NCI-H526 (cell line): ENCODE measurements around the gene PNMA8A.
"Not testable (repeated sequence)": the region's sequence is repeated elsewhere in the genome, so short reads cannot be mapped to it uniquely, and the experiment has no call there.

ENCODE experiments used
- DNase-seq, 2 experiments: peaks; one replicate each; lab custom pipeline; 2025; lab: John Stamatoyannopoulos, UW

Gene PNMA8A

DNA sequence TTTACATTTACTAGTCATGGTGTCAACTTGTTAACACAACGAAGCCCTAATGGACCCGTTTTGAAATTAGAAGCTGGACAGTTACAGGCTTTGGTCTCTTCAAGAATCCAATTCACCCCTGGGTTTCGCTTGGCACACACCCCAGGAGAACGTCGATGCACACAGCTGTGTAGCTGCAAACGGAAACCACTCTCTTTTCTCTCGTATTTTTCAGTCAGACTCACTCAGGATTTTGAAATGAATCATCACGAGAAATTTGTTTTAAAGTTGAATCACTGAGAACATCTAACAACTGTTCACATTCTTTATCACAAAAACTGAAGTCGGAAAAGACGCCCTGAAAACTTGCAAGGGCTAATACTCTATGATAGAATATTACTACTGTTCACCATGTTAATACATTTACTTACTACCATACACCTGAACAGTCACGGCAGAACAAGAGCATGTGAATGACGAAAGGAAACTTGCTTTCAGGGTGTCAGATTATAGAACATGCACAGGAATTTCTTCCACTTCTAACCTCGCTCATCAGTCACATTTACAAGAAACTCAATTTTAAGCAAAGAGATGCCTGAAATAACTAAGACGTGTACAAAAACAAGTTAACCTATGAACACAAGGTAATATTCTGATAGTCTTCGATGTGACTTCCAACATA lies 4.7 kb downstream of the PNMA8A start:
- no peak for DNase-seq

DNA sequence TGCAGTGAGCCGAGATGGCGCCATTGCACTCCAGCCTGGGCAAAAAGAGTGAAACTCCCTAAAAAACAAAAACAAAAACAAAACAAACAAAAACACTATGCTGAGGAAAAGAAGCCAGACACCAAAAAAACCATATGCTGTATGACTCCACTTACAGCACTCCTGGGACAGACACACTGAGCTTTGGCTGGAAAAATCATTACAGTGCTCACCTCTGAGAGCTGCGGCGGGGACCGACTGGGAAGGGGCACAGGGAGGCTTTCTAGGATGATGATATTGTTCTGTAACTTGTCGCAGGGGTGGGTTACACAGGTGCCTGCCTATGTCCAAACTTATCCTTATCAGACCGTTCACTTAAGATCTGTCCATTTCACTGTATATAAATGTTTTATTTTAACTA lies 7.8 kb downstream of the PNMA8A start:
- no peak for DNase-seq

- DNase-seq = no peak
These were observed 9.8 kb downstream of the PNMA8A start for GRCh38 chr19:46461537-46461936.

DNA sequence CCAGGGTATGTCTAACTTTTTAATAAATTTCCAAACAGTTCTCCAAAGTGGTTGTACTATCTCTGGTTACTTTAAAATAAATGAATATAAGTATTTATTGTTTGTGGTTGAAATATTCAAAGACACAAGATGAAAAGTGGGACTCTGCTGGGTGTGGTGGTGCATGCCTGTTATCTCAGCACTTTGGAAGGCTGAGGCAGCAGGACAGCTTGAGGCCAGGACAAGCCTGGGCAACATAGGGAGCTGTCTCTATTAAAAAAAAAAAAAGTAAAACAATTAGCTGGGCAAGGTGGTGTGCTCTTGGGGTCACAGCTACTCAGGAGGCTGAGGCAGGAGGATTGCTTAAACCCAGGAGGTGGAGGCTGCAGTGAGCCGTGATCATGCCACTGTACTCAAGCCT lies 10.4 kb downstream of the PNMA8A start:
- DNase-seq = no peak

- peak in 1 of 2 experiments; percentile 9 for DNase-seq
These were observed 11.3 kb downstream of the PNMA8A start for GRCh38 chr19:46460055-46460454.

- DNase-seq = no peak
These were observed 14.4 kb downstream of the PNMA8A start for GRCh38 chr19:46456930-46457329.

DNA sequence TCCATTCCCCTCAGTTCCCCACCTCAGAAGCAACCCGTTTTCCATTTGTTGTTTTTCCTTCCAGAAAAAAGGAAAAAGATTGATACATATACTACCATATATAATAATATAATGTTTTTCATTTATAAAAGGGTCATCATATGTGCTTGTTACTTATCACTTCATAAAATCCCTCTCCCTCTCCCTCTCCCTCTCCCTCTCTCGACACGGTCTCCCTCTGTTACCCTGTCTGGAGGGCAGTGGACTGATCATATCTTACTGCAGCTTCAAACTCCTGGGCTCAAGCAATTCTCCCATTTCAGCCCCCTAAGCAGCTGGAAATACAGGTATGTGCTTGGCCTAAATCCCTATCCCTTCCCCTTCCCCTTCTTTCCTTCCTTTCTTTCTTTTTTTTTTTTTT lies 17.1 kb downstream of the PNMA8A start:
- no peak for DNase-seq

DNA sequence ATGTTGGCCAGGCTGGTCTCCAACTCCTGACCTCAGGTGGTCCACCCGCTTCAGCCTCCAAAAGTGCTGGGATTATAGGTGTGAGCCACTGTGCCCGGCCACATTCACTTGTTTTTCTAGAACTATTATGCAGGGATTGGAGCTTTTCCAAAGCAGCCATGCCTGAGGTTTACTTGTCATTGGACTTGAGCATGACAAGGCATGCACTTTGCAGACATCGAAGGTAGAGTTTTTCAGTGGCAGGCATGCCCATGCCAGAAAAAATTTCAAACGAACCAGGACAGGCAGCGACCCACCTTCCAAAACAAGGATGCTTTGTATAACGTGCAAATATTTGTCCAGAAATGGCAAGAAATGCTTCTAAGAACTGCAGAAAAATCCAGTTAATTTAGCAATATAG lies 17.7 kb downstream of the PNMA8A start:
- no peak for DNase-seq

GRCh38 chr19:46452186-46452585 lies 19.2 kb downstream of the PNMA8A start:
- DNase-seq = no peak

GRCh38 chr19:46451352-46451751 lies 20.0 kb downstream of the PNMA8A start:
- DNase-seq = no peak

GRCh38 chr19:46450737-46451136 lies 20.6 kb downstream of the PNMA8A start:
- DNase-seq = no peak

DNA sequence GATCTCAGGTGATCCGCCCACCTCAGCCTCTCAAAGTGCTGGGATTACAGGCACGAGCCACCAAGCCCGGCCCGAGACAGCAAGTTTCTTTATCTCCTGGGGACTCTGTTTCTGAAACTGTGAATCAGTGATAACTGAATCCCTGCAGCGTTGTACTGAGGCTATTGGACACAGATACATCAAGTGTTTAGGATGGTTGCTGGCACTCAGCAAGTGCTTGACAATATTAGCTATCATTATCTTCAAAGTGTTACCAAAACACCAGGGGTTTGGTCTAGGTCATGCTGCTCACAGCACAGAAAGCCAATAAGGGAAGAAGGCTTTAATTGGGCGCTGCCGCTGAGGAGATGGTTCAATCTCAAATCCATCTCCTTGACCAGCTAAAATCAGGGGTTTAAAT lies 22.1 kb downstream of the PNMA8A start:
- DNase-seq = no peak

GRCh38 chr19:46448601-46449000 lies 22.8 kb downstream of the PNMA8A start:
- no peak for DNase-seq

DNA sequence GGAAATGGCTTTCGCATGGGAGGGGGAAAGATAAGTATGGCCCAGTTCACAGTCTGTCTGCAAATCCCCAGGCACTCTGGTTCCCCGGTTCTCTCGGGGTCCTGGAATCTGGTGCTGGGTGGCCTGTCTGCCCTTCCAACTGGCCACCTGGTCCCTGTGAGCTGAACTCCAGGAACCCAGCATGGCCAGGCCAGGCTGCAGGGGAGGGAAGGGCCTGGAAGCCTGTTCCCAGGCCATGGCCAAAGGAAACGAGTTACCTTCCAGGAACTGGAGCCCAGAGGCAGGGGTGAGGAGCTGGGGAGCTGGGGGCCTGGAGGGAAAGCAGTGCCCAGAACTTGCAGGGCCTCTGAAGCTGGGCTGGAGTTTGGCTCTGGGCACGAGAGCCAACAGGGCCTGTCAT lies 23.5 kb downstream of the PNMA8A start:
- no peak for DNase-seq

DNA sequence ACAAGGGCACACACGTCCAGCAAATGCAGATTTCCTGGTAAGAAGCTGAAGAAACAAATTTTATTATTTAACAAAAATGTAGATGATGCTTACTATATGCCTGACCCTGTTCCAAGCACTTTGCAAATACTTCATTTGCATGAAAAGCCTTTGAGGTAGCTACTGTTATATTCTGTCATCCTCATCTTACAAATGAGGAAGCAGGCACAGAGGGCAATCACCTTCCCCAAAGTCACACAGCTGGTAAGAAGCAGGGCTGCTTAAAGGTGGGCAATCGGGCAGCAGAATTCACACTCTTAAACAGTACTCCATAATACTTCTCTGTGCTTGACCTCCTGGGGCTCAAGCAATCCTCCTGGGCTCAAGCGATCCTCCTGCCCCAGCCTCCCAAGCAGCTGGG lies 24.4 kb downstream of the PNMA8A start:
- no peak for DNase-seq

DNA sequence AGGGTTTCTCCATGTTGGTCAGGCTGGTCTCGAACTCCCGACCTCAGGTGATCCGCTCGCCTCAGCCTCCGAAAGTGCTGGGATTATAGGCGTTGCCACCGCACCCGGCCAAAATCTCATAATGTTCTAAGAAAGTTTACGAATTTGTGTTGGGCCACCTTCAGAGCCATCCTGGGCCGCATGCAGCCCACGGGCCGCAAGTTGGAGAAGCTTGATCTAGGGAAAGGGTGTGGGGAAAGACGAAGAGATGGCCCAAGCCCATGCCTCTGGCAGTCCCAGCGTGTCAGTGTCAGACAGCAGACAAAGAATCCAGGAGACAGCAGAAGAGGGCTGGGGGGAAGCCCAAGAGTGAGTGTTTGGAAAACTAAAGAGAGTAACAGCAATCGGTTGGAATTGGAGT lies 25.3 kb downstream of the PNMA8A start:
- DNase-seq = no peak

GRCh38 chr19:46442808-46443450 lies 28.4 kb downstream of the PNMA8A start:
- DNase-seq = no peak

DNA sequence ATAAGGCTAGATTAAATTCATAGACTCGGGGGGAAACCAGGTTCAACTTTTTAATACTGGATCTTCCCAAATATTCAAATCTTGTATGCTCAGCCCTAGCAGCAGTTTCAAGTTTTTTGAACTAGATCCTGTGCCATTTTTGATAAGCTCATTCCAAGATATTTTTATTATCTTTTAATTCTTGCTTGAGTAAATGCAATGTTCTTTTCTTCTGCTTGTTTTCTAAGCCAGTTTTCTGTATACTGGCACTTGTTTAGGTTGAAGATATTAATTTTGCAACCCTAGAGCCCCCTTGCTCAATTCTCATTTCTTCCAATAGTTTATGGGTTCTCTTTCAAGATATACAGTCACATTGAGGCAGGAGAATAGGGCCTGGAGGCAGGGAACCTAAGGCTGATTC lies 29.5 kb downstream of the PNMA8A start:
- DNase-seq = no peak

GRCh38 chr19:46435689-46436088 lies 35.7 kb downstream of the PNMA8A start:
- DNase-seq = not testable (repeated sequence)

DNA sequence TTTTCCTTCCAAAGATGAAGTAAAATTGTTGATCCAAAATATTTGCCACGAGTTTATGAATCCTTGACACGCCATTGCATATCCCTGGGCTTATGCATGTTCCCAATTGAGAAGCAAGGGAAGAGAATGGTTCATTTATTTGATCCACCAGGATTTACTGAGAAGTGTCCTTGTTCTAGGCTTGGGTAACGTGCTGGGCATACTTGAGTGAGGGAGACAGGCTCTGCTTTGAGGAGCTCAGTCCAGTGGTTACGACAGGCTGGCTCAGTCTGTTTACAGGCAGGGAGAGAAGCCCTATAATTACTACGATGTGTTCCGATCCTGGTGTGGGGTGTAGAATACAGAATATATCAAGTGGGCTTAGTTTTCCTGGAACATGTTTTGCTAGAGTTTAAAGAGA lies 36.4 kb downstream of the PNMA8A start:
- DNase-seq = no peak

- DNase-seq = not testable (repeated sequence)
These were observed 37.9 kb downstream of the PNMA8A start for GRCh38 chr19:46433470-46433869.

- peak in 1 of 2 experiments; percentile 11 for DNase-seq
These were observed 39.5 kb downstream of the PNMA8A start for GRCh38 chr19:46431824-46432223.

GRCh38 chr19:46429999-46430398 lies 41.4 kb downstream of the PNMA8A start:
- DNase-seq = no peak
